Mesendoderm (in vitro differentiated cells): ENCODE measurements around the gene SERHL2.
"Not testable (repeated sequence)": the region's sequence is repeated elsewhere in the genome, so short reads cannot be mapped to it uniquely, and the experiment has no call there.

Source experiments
- DNase-seq: peaks from one replicate; pipeline ENCODE4 v3.0.0; 2013
- H2AK5ac ChIP-seq: 2 replicates; pipeline ENCODE4 v1.6.1; 2013; ENCODE audit warnings: low read length, inconsistent platforms
- H2BK120ac ChIP-seq: 2 replicates; pipeline ENCODE4 v1.6.1; 2013; ENCODE audit warnings: low read depth, mild to moderate bottlenecking, low read length, moderate library complexity, mixed read lengths
- H2BK15ac ChIP-seq: replicated peaks from 2 replicates; pipeline ENCODE4 v1.6.1; 2013; ENCODE audit warnings: low read depth, mild to moderate bottlenecking, moderate library complexity
- H2BK5ac ChIP-seq: 2 replicates; pipeline ENCODE4 v1.6.1; 2013; ENCODE audit warnings: low read length, inconsistent platforms
- H3K18ac ChIP-seq: 2 replicates; pipeline ENCODE4 v1.6.1; 2013; ENCODE audit warnings: mild to moderate bottlenecking, low read length, mixed read lengths
- H3K23ac ChIP-seq: one replicate; pipeline ENCODE4 v1.6.1; 2013; ENCODE audit warnings: low read length
- H3K27ac ChIP-seq: 2 replicates; pipeline ENCODE4 v1.5.1; 2013; ENCODE audit warnings: low read depth, mild to moderate bottlenecking, inconsistent platforms, low read length, moderate library complexity
- H3K27me3 ChIP-seq: 2 replicates; pipeline ENCODE4 v1.6.1; 2013; ENCODE audit warnings: low read length, control low read depth, mild to moderate bottlenecking, inconsistent platforms; ENCODE audit not compliant: insufficient read depth, poor library complexity
- H3K36me3 ChIP-seq: 2 replicates; pipeline ENCODE4 v1.6.1; 2013; ENCODE audit warnings: low read length, inconsistent platforms; ENCODE audit not compliant: control insufficient read depth, insufficient read depth
- H3K4ac ChIP-seq: one replicate; pipeline ENCODE4 v1.6.1; 2013; ENCODE audit warnings: low read depth, mild to moderate bottlenecking, low read length, moderate library complexity
- H3K4me1 ChIP-seq: 2 replicates; pipeline ENCODE4 v1.6.1; 2013; ENCODE audit warnings: low read depth, low read length, inconsistent platforms; ENCODE audit not compliant: control insufficient read depth
- H3K4me2 ChIP-seq: 2 replicates; pipeline ENCODE4 v1.6.1; 2013; ENCODE audit warnings: low read length
- H3K4me3 ChIP-seq: 2 replicates; pipeline ENCODE4 v1.5.1; 2013; ENCODE audit warnings: mild to moderate bottlenecking, low read length
- H3K56ac ChIP-seq: one replicate; pipeline ENCODE4 v1.6.1; 2013; ENCODE audit warnings: low read length
- H3K79me1 ChIP-seq: 2 replicates; pipeline ENCODE4 v1.6.1; 2013; ENCODE audit warnings: low read length, inconsistent platforms
- H3K79me2 ChIP-seq: 2 replicates; pipeline ENCODE4 v1.6.1; 2013; ENCODE audit warnings: mild to moderate bottlenecking, low read length; ENCODE audit not compliant: control insufficient read depth, insufficient read depth
- H3K9ac ChIP-seq: 2 replicates; pipeline ENCODE4 v1.6.1; 2013; ENCODE audit warnings: low read length, inconsistent platforms
- H4K5ac ChIP-seq: one replicate; pipeline ENCODE4 v1.6.1; 2013; ENCODE audit warnings: low read length
- H4K8ac ChIP-seq: one replicate; pipeline ENCODE4 v1.6.1; 2013; ENCODE audit warnings: low read depth, mild to moderate bottlenecking, control low read depth, low read length, moderate library complexity
- WGBS: extraction: QIAGEN DNeasy Blood & Tissue Kit; methylation state at CpG from one replicate; pipeline ENCODE4 v1.1.7; 2013; ENCODE audit warnings: low lambda C conversion rate, missing lambda C conversion rate; ENCODE audit not compliant: insufficient coverage; ENCODE audit errors: extremely low coverage; 5-methylcytosine and 5-hydroxymethylcytosine counted together

SERHL2 gene

DNA sequence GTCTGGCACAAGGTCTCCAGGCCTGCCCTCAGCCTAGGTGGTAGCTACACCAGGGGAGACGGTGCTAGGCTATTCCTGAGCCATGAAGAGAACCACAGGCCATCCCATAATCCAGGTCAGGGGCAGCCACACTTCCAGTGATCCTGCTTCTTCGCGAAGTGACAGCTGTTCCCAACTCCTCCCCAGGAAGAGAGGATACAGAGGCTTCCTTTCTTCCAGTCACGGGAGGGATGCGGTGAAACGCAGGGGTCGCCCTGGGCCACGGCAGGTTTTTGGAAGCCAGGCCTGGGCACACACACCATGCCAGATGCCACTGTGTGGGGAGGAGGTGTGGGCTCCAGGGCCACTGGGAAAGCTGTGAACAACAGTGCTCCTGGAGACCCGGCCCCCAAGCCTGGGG is 23.4 kb downstream of the SERHL2 start:
- not testable (repeated sequence) for H2AK5ac ChIP-seq, H3K4me3 ChIP-seq
- WGBS: no CpG with 5 or more reads among the region's 9 CpGs

GRCh38 chr22:42577623-42578240 is 24.0 kb downstream of the SERHL2 start:
- no peak overlapping the region for H3K18ac ChIP-seq
- H3K4me3 ChIP-seq: no peak overlapping the region
- H3K4me1 ChIP-seq: no peaks in the 10 kb centered on the region
- H3K56ac ChIP-seq: no peak overlapping the region
- no peak overlapping the region for H2BK5ac ChIP-seq
- no peak overlapping the region for H2BK15ac ChIP-seq
- no peak overlapping the region for H3K23ac ChIP-seq
- no peak overlapping the region for H3K4me2 ChIP-seq
- no peak overlapping the region for H4K8ac ChIP-seq
- H2BK120ac ChIP-seq: no peak overlapping the region
- peaks cover 5% of the 10 kb centered on the region for H3K36me3 ChIP-seq
- H3K4ac ChIP-seq: no peak overlapping the region
- H2AK5ac ChIP-seq: no peak overlapping the region
- peaks cover 1% of the 10 kb centered on the region for H3K79me1 ChIP-seq
- no peak for DNase-seq
- no peak overlapping the region for H3K27ac ChIP-seq
- WGBS: no CpG with 5 or more reads among the region's 15 CpGs
- H4K5ac ChIP-seq: no peak overlapping the region
- no peak overlapping the region for H3K9ac ChIP-seq
- peaks cover 6% of the 10 kb centered on the region for H3K79me2 ChIP-seq
- no peaks in the 10 kb centered on the region for H3K27me3 ChIP-seq

More for the DNA sequence above, 23.4 kb downstream of the SERHL2 start:
- H3K4me2 ChIP-seq, DNase-seq, H3K4me1 ChIP-seq, H4K5ac ChIP-seq, H2BK120ac ChIP-seq, H3K4ac ChIP-seq, H2BK15ac ChIP-seq, H3K9ac ChIP-seq, H3K27ac ChIP-seq, H3K36me3 ChIP-seq, H3K27me3 ChIP-seq, H2BK5ac ChIP-seq, H3K56ac ChIP-seq, H3K79me1 ChIP-seq, H3K18ac ChIP-seq, H3K23ac ChIP-seq, H4K8ac ChIP-seq, H3K79me2 ChIP-seq: not testable (repeated sequence)

- not testable (repeated sequence) for H2BK15ac ChIP-seq, H3K27ac ChIP-seq, H3K79me1 ChIP-seq, H3K4ac ChIP-seq, H3K4me3 ChIP-seq, H3K9ac ChIP-seq, H3K79me2 ChIP-seq, H3K18ac ChIP-seq, H3K23ac ChIP-seq, H3K56ac ChIP-seq, H3K4me1 ChIP-seq, H2BK5ac ChIP-seq, DNase-seq, H2BK120ac ChIP-seq, H3K27me3 ChIP-seq, H4K8ac ChIP-seq, H4K5ac ChIP-seq, H2AK5ac ChIP-seq, H3K4me2 ChIP-seq
- peaks cover 12% of the 10 kb centered on the region for H3K36me3 ChIP-seq
- no CpG with 5 or more reads among the region's 4 CpGs for WGBS
Observed at GRCh38 chr22:42580040-42580439, 26.3 kb downstream of the SERHL2 start.

DNA sequence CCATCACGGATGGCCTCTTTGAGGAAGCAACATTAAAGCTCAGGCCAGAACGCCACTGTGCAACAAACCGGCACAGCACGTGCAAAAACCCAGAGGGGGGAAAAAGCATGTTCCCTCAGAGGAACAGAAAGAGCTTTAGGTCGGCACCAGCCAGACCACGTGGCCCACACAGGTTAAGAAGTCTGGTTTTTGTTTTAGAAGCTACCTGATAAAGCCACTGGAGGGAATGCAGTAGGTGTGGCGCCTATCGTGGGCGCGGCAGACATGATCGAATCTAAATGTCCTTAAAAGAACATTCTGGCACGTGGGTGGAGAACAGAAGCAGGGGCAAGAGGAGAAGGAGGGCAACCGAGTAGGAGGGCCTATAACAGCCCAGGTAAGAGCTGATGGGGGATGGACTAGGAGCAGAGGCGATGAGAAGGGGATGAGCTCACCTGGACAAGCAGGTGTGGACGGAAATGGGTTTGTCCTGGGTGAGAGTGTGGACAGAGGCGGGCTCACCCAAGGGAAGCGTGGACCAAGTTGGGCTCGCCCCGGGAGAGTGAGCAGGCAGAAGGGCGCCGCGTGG is 27.5 kb downstream of the SERHL2 start:
- H3K27me3 ChIP-seq, H4K5ac ChIP-seq, H4K8ac ChIP-seq, DNase-seq, H2BK15ac ChIP-seq, H2BK120ac ChIP-seq, H3K4me1 ChIP-seq, H3K27ac ChIP-seq, H3K79me1 ChIP-seq, H3K23ac ChIP-seq, H2AK5ac ChIP-seq, H3K18ac ChIP-seq, H3K4ac ChIP-seq, H3K79me2 ChIP-seq, H2BK5ac ChIP-seq: not testable (repeated sequence)
- H3K4me2 ChIP-seq: peak overlapping the region; percentile 84
- H3K36me3 ChIP-seq: peaks cover 16% of the 10 kb centered on the region
- no CpG with 5 or more reads among the region's 22 CpGs for WGBS
- H3K56ac ChIP-seq: peak overlapping the region; percentile 87
- peak overlapping the region; percentile 85 for H3K9ac ChIP-seq
- H3K4me3 ChIP-seq: peak overlapping the region; percentile 64

DNA sequence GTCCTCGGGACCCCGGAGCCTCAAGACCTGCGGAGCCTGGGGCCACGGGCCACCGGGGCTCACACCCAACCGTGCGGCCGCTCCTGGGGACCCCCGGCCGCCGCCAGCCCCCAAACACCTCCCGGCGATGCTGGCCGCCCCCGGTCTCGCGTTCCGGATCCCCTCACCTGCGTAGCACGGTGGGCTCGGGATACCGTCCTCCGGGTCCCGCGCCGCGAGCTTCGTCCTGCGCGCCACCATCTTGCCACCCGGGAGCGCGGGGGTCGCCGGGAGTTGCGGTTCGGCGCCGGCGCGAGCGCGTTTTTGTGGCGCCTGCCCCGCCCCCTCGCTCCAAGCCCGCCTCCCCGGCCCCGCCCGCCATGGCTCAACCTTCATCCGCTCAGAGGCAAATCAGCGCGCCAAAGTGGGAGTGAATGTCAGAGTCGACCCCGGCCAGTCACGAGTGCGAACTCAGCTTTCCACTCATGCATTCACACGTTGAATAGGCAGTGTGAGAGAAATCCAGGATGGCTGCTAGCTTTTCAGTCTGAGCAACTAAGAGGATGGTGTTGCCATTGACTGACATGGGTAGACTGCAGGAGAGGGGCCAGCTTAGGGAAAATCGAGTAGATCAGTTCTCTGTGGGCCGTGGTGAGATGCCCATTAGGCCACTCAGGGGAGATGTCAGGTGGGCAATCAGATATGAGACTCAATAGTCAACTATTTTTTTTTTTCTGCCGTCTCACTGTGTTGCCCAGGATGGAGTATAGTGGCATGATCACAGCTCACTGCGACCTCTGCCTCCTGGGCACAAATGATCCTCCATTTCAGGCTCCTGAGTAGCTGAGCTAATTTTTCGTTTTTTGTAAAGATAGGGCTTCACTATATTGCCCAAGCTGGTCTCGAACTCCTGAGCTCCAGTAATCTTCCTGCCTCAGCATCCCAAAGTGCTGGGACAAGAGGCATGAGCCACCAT is 28.3 kb downstream of the SERHL2 start:
- Histone ChIP-seq H4K5ac (no peak overlapping the region), H3K18ac (no peak overlapping the region), H3K79me2 (peaks cover 6% of the 10 kb centered on the region), H2BK5ac (no peak overlapping the region), H3K79me1 (peaks cover 1% of the 10 kb centered on the region), H2BK120ac (no peak overlapping the region), H3K27me3 (no peaks in the 10 kb centered on the region), H3K36me3 (peaks cover 18% of the 10 kb centered on the region), H2BK15ac (no peak overlapping the region), H3K9ac (peak overlapping the region; percentile 85), H3K4me2 (no peak overlapping the region), H3K4ac (no peak overlapping the region), H3K4me1 (no peaks in the 10 kb centered on the region), H4K8ac (no peak overlapping the region), H3K27ac (no peak overlapping the region), H3K56ac (peak overlapping the region; percentile 87), H3K4me3 (peak overlapping the region; percentile 57), H2AK5ac (no peak overlapping the region), H3K23ac (no peak overlapping the region)
- no CpG with 5 or more reads among the region's 64 CpGs for whole genome bisulfite sequencing
- peak; percentile 77 for DNase-seq
